H1 (cell line): ENCODE measurements around the gene MYO5A.

Experiments
- CTCF ChIP-seq, 3 experiments: IDR thresholded peaks; 1 replicate in 2 of 3; 2 replicates in 1 of 3; pipeline versions ENCODE4 v1.5.1 to v1.6.1; 2011; ENCODE audit warnings: low read length in 3 of 3, mild to moderate bottlenecking in 3 of 3, inconsistent platforms in 2 of 3, low read depth in 1 of 3, moderate library complexity in 1 of 3; ENCODE audit not compliant: insufficient read depth in 1 of 3; ENCODE audit errors: control extremely low read depth in 1 of 3
- EP300 ChIP-seq, 2 experiments: IDR thresholded peaks; 1 replicate in 1 of 2; 2 replicates in 1 of 2; pipeline ENCODE4 v1.6.1; 2011 to 2012; ENCODE audit warnings: low read depth in 2 of 2, low read length in 2 of 2, mild to moderate bottlenecking in 2 of 2, borderline replicate concordance in 1 of 2, inconsistent platforms in 1 of 2, moderate library complexity in 1 of 2
- POLR2AphosphoS5 ChIP-seq: IDR thresholded peaks from 2 replicates; pipeline ENCODE4 v1.6.1; 2011; ENCODE audit warnings: low read depth, low read length
- POU5F1 ChIP-seq: IDR thresholded peaks from 2 replicates; pipeline ENCODE4 v1.6.1; 2011; ENCODE audit warnings: low read depth, mild to moderate bottlenecking, low read length, moderate library complexity
- USF2 ChIP-seq: IDR thresholded peaks from 2 replicates; pipeline ENCODE4 v1.6.1; 2011; ENCODE audit warnings: low read length, improper control_type of control experiment

GRCh38 chr15:52259503-52259902, 269.2 kb downstream of the MYO5A start:
- no peak for TF ChIP-seq POLR2AphosphoS5
- no peak for TF ChIP-seq EP300 (IDR thresholded peaks at IDR 0.05; ENCODE audit: borderline replicate concordance in 1 of 2, low read depth in 2 of 2, low read length in 2 of 2)
- no peak for TF ChIP-seq CTCF (IDR thresholded peaks at IDR 0.05; ENCODE audit: control extremely low read depth in 1 of 3, insufficient read depth in 1 of 3, low read depth in 1 of 3, low read length in 3 of 3)
- TF ChIP-seq POU5F1: no peak
- no peak for TF ChIP-seq USF2
